8988T (cell line): ENCODE data around the gene DLG5.

Experiments
- DNase-seq: peaks from one replicate; pipeline ENCODE4 v3.0.0; 2011

Gene DLG5

DNA sequence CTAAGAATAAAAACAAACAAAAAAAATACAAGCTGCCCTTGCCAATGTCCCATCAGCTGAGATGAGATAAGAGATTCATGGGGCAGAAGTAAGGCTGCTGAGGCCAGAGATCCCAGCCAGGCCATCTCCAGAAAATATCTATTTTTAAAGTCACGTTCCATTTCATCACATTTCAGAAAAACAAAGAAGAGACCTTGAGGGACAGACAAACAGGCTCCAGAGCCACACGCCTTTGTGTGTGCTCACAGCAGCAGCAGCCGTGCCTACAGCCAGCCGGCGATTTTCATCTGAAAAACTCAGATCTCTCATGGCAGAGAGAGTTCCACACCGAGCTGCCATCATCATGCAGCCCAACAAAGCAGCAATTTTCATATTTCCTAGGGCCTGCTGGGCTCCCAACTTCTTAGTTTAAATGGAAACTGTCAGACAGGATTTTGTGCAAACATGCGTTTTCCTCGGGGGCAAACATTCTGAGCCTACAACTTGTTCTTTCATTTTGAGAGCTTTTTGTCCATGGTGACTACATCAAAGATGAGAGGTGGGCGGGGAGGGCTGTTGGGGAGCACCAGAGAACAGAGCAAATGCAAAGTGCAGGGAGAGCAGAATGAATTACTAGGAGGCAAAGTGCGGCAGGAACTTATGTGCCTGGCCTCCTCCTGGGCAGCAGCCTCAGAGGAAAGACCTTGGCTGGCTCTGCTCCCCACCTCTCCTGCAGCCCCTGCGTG, 38.8 kb downstream of the DLG5 start:
- DNase-seq = no peak

DNA sequence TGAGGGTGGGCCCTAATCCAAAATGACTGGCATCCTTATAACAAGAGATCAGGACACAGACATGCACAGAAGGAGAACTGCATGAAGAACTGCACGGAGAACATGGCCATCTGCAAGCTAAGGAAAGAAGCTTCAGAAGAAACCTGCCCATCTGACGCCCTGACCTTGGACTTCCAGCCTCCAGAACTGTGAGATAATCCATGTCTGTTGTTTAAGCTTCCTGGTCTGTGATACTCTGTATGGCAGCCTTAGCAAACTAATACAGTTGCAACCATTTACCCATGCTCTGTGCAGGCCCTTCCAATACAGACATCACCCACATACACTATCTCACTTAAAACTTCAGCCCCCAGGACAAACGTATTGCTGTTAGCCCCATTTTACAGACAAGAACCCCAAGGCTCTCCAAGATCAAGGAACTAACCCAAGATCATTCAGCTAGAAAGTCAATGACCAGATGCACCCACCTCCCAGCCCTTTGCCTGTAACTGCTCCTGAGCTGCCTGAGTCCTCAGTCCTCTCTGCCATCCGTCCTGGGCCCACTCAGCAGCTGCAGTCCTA, 39.7 kb downstream of the DLG5 start:
- DNase-seq = no peak

- DNase-seq = no peak
These were observed 42.4 kb downstream of the DLG5 start for GRCh38 chr10:77884181-77884580.

GRCh38 chr10:77881636-77882035, 44.9 kb downstream of the DLG5 start:
- DNase-seq = no peak

GRCh38 chr10:77881222-77881621, 45.3 kb downstream of the DLG5 start:
- no peak for DNase-seq

GRCh38 chr10:77879710-77880109, 46.8 kb downstream of the DLG5 start:
- no peak for DNase-seq

- DNase-seq = no peak
These were observed 47.5 kb downstream of the DLG5 start for GRCh38 chr10:77879065-77879464.

DNA sequence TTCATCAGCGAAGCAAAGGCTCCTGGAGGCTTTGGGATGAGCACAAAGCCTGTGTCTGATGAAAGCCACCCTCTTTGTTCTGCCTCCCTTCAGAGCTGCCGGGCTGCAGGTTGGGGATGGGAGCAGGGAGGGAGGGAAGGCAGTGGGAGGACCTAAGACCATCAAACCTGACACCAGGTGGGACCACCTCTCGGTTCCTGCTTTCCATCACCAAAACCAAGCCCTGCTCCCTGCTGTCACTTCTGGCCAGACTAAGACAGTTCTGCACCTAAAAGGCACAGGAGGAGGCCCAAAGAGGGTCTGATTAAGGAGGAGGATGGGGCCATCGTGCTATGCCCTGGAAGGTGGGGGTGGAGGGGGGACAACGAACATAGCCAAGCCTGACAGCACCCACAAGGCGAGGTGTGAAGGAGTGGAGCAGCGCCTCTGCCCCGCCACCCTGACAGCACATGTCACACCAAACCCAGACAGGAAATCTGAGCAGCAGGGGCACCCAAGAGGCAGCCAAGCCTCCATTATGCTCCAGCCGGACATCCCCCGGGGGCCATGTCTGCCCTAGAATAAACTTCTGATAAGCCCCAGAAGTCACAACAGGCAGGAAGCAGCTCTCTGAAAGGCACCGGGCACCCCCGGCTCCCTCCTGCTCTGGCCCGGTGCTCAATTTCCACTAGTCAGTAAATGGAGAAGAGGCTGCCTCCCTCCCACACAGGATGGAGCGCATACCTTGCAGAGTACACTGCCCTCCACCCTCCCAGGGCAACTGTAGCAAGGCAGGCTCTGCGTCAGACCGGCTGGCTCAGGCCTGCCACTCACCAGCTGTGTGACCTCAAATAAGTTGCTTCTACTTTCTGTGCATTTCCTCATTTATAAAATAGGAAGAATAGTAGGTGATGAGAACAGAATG, 48.9 kb downstream of the DLG5 start:
- no peak for DNase-seq

DNA sequence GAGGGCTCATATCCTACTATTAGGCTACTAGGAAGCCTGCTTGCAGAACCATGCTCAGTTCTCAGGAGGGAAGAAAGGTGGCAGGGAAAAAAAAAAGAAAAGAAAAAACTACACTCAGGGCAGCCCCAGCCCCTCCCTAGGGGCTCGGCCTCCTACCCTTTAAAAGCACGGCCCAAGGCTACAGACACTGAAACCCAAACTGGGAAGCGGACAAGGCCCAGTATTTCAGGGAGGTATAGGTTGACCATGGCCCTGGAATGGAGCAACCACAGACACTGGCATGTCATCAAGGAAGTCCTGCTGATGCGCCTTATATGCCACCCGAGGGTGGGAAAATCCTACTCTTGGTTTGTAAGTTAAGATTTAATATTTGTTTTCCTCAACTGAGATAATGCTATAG, 50.8 kb downstream of the DLG5 start:
- DNase-seq = no peak

DNA sequence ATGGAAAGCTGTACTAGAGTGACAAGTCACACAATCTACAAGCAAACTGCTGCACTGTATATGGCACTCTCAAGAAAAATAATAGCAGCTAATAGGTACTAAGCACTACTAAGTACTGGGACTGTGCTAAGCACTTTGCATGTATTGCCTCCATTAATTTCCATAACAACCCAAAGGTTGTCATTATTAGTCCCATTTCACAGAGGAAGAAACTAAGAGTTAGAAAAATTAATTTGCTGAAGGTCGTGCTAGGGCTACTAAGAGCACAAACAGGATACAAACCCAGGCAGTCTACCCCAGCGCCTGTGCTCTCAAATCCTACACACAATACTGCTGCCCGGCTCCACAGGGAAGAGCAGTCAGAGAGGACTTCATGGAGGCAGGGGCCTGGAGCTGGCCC, 51.7 kb downstream of the DLG5 start:
- no peak for DNase-seq

- peak; percentile 83 for DNase-seq
These were observed 52.8 kb downstream of the DLG5 start for GRCh38 chr10:77873536-77874380.

DNA sequence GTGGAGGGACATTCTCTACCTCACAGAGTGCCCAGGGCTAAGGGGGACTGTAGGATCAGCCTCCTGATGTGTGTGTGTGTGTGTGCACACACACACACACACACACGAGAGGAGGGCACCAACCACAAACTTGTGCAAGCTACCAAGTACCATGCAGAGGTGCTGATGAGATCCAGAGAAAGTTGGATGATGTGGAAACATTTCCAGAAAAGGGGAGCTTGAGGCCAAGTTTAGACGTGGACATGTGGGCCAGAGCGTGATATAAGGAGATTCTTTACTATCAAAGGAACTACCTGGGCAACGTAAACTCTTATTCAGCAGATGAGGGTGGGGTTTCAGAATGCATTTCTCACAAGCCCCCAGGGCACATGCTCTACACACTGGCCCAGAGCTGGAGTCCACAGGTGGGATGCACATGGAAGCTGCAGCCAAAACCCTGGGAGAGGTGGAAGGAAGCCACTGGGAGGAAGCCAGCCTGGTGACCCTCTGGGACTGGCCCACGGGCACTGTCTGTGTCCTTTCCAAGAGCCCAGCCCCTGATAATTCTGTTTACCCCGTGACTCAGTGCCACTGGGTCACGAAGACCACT, 53.5 kb downstream of the DLG5 start:
- no peak for DNase-seq

DNA sequence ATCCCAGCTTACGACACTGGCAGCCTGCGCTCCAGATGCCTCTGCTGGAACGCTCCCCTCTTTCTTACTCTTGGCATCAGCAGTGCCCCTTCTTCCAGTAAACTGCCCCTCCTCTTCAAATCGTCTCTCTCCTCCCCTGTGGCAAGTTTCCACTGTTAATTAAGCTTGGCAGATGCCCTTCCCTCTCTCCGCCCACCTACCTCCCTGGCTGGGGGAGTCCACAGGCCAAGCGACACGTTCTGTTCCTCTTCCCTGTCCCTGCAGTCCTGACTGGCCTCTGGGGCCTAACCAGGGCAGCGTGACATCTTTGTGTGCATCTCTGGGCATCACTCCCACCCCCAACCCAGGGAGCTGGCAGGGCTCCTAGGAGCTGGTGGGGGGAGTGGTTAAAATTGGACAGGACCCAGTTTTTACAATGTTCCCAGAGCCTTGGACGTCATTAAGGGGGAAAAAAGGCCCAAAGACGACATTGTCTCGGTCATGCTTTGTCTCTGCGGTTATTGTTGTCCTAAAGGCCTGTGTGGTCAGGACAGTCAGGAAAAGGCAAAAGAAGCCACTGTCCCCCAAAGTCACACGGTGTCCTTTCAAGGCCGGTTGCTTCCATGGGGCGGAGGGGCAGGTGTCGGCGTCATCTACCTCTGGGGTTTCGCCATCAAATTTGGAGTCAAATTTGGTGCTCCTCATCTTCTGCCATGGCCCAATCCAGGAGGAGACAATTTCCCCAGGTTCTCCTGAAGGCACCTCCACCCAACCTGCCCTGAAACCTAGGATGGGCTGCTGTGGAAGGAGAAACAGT, 54.2 kb downstream of the DLG5 start:
- DNase-seq = no peak

DNA sequence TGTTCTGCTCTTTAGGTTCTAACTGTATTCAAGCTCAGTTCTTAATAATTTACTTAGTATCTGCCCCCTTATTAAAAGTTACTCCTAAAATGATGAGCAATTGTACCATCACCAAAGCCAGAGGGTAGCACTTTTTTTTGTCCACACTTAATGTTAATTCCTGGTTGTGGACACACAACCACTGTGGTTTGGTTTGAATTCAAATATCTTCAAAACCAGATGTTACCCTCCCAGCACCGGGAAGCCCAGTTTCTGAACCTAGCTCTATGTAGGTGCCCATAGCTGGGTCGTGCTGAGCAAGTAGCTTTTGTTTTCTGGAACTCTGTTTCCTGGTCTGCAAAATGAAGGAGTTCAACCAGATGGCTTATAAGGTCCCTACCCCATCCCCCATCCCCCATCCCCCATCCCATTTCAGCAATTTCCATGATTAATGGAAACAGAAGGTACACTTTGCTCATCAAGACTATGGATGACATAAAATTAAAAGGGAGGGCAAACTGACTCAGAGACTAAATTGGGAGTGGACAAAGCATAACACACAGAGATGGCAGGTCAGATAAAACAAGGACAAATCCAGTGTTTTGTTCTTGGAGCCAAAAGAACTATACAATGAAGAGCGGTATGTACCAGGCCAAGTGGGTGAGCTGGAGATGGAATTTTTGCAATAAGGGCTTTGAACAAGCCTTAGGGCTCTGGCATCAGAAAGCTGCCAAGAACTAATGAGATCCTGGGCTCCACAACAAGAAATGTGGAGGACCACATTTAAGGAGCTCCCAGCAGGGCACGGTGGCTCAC, 56.7 kb downstream of the DLG5 start:
- DNase-seq = no peak

DNA sequence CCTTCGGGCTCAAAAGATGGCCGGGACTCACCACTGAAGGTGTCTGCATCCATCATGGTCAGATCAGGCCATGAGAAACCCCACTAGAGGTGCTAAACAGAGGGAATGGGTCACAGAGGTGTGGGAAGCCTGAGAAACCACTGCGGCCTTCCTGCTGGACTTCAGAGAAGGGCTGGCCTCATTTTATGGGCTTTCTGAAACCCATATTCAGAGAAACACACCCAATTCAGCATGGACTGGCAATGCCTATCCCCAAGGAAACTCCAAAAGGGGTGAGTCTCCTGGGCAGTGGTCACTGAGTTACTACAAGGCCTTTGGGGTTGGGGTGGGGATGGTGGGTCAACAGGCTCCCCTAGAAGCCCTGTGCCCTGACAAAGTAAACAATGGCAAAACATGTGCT, 58.0 kb downstream of the DLG5 start:
- no peak for DNase-seq

GRCh38 chr10:77867124-77867719, 59.3 kb downstream of the DLG5 start:
- DNase-seq = peak; percentile 35

DNA sequence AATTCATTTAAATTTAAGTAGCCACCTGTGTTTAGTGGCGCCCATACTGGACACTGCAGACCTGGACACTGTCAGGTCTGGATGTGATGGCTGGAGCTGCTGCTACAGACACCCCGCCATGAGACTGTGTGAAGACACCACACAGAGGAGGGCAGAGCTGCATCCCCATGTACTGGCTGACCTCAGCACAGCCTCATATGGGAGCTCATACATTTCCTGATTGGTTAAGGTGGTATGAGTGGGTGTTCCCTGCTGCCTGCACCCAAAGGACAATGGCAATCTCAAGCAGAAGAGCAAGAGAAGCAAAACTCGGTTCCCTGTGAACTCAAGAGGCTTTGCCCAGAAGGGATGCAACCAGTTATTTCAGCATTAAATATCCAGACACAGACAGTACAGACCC, 60.0 kb downstream of the DLG5 start:
- DNase-seq = no peak

- DNase-seq = no peak
These were observed 60.8 kb downstream of the DLG5 start for GRCh38 chr10:77865580-77866324.

DNA sequence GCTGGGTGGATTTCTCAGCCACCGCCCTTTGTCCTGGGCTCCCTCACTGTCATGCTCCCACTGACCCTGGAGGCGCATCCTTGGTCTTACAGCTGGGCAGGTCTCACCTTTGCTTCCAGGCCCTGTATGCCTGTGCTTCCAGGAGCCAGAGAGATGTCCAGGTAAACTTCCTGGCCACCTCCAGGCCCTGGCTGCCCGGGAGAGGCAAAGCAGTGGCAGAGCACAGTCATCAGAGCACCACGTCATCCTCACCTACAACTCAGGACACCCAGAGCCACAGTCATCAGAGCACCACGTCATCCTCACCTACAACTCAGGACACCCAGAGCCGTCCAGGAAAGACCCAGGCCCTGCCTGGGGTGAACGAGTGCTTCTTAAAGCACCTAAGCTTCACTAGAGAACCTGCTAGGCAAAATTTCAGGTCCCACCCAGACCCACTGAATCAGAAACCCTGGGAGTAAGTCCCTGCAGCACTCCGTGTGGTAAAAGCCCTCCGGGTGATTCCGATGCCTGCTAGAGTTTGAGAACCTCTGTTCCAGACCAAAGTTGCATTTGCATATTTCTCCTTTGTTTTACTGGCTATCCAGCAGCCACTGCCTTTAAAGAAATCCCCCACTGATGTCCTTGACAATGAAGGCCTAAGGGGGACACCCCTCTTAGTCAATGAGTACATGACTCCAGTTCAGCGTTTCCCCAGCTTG, 62.3 kb downstream of the DLG5 start:
- DNase-seq = no peak
